Suprapubic skin (tissue), 4 donors: ENCODE data around the gene CAPN5.

Source experiments
- CTCF ChIP-seq, 2 donors: fragments of 200-600 bp in 1 of 2; fragments of 450-650 bp in 1 of 2; sonication (generic) in 1 of 2; IDR thresholded peaks; one replicate each; pipeline ENCODE4 v1.5.1; 2016 to 2019; ENCODE audit warnings: antibody characterized with exemption in 2 of 2, mild to moderate bottlenecking in 1 of 2, moderate library complexity in 1 of 2
- EP300 ChIP-seq: sonication (generic); formaldehyde crosslinking; IDR thresholded peaks from one replicate; pipeline ENCODE4 v1.6.1; 2017; ENCODE audit warnings: antibody characterized with exemption
- POLR2AphosphoS5 ChIP-seq, 3 donors: sonication (generic); formaldehyde crosslinking; IDR thresholded peaks; one replicate each; pipeline ENCODE4 v1.6.1; 2017; ENCODE audit warnings: antibody characterized with exemption in 3 of 3

GRCh38 chr11:77096591-77097019 is 29.8 kb downstream of the CAPN5 start:
- TF ChIP-seq CTCF (IDR thresholded peaks at IDR 0.05) (no peak), POLR2AphosphoS5 (IDR thresholded peaks at IDR 0.05) (no peak), EP300 (no peak)
